ENCODE results near the gene DUS1L. TPM values are rescaled to one million over a fixed set of nuclear protein-coding genes. Genes with fewer than 3 reads are reported as not detected.

The DUS1L gene
- total and polyA plus RNA-seq, 2 experiments from 2014 or later, result 66.0 to 122 TPM

GRCh38 chr17:82085931-82086764, 20.5 kb upstream of the DUS1L start (continued):
- TF ChIP-seq, protein P1, sequence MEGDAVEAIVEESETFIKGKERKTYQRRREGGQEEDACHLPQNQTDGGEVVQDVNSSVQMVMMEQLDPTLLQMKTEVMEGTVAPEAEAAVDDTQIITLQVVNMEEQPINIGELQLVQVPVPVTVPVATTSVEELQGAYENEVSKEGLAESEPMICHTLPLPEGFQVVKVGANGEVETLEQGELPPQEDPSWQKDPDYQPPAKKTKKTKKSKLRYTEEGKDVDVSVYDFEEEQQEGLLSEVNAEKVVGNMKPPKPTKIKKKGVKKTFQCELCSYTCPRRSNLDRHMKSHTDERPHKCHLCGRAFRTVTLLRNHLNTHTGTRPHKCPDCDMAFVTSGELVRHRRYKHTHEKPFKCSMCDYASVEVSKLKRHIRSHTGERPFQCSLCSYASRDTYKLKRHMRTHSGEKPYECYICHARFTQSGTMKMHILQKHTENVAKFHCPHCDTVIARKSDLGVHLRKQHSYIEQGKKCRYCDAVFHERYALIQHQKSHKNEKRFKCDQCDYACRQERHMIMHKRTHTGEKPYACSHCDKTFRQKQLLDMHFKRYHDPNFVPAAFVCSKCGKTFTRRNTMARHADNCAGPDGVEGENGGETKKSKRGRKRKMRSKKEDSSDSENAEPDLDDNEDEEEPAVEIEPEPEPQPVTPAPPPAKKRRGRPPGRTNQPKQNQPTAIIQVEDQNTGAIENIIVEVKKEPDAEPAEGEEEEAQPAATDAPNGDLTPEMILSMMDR (conservative IDR thresholded peaks at IDR 0.05; ENCODE audit: low read depth in 2 of 2), result no peak
- TF ChIP-seq NANOG (IDR thresholded peaks at IDR 0.05; ENCODE audit: borderline replicate concordance) (no peak), EZH2phosphoT487 (IDR thresholded peaks at IDR 0.05; ENCODE audit: unreplicated experiment) (no peak), STAT1 (IDR thresholded peaks at IDR 0.05; ENCODE audit: unreplicated experiment) (no peak), POLR2AphosphoS5 (IDR thresholded peaks at IDR 0.05; ENCODE audit: low read depth) (no peak), JUNB (IDR thresholded peaks at IDR 0.05; ENCODE audit: unreplicated experiment) (no peak)
- TF ChIP-seq, protein P2, sequence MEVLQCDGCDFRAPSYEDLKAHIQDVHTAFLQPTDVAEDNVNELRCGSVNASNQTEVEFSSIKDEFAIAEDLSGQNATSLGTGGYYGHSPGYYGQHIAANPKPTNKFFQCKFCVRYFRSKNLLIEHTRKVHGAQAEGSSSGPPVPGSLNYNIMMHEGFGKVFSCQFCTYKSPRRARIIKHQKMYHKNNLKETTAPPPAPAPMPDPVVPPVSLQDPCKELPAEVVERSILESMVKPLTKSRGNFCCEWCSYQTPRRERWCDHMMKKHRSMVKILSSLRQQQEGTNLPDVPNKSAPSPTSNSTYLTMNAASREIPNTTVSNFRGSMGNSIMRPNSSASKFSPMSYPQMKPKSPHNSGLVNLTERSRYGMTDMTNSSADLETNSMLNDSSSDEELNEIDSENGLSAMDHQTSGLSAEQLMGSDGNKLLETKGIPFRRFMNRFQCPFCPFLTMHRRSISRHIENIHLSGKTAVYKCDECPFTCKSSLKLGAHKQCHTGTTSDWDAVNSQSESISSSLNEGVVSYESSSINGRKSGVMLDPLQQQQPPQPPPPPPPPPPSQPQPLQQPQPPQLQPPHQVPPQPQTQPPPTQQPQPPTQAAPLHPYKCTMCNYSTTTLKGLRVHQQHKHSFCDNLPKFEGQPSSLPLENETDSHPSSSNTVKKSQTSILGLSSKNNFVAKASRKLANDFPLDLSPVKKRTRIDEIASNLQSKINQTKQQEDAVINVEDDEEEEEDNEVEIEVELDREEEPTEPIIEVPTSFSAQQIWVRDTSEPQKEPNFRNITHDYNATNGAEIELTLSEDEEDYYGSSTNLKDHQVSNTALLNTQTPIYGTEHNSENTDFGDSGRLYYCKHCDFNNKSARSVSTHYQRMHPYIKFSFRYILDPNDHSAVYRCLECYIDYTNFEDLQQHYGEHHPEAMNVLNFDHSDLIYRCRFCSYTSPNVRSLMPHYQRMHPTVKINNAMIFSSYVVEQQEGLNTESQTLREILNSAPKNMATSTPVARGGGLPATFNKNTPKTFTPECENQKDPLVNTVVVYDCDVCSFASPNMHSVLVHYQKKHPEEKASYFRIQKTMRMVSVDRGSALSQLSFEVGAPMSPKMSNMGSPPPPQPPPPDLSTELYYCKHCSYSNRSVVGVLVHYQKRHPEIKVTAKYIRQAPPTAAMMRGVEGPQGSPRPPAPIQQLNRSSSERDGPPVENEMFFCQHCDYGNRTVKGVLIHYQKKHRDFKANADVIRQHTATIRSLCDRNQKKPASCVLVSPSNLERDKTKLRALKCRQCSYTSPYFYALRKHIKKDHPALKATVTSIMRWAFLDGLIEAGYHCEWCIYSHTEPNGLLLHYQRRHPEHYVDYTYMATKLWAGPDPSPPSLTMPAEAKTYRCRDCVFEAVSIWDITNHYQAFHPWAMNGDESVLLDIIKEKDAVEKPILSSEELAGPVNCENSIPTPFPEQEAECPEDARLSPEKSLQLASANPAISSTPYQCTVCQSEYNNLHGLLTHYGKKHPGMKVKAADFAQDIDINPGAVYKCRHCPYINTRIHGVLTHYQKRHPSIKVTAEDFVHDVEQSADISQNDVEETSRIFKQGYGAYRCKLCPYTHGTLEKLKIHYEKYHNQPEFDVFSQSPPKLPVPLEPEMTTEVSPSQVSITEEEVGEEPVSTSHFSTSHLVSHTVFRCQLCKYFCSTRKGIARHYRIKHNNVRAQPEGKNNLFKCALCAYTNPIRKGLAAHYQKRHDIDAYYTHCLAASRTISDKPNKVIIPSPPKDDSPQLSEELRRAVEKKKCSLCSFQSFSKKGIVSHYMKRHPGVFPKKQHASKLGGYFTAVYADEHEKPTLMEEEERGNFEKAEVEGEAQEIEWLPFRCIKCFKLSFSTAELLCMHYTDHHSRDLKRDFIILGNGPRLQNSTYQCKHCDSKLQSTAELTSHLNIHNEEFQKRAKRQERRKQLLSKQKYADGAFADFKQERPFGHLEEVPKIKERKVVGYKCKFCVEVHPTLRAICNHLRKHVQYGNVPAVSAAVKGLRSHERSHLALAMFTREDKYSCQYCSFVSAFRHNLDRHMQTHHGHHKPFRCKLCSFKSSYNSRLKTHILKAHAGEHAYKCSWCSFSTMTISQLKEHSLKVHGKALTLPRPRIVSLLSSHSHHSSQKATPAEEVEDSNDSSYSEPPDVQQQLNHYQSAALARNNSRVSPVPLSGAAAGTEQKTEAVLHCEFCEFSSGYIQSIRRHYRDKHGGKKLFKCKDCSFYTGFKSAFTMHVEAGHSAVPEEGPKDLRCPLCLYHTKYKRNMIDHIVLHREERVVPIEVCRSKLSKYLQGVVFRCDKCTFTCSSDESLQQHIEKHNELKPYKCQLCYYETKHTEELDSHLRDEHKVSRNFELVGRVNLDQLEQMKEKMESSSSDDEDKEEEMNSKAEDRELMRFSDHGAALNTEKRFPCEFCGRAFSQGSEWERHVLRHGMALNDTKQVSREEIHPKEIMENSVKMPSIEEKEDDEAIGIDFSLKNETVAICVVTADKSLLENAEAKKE (CRISPR knock-in tag; IDR thresholded peaks at IDR 0.05), result no peak

All from GM23338 (cell line).